Adrenal gland (tissue), 12 donors: ENCODE measurements around the gene CFAP299. TPM values are rescaled to one million over a fixed set of nuclear protein-coding genes. Genes with fewer than 3 reads are reported as not detected.
"Not testable (repeated sequence)": the region's sequence is repeated elsewhere in the genome, so short reads cannot be mapped to it uniquely, and the experiment has no call there.

Source experiments
- DNase-seq, 7 donors: peaks; one replicate each; pipeline ENCODE4 v3.0.0-alpha.2; 2019 to 2020
- H3K27ac ChIP-seq, 5 donors: fragments of 200-600 bp; sonication (generic) in 4 of 5; 1 replicate in 3 of 5; 2 replicates in 2 of 5; pipeline versions ENCODE4 v1.5.1 to v1.8.0; 2016 to 2020; ENCODE audit warnings: mild to moderate bottlenecking in 1 of 5
- H3K27me3 ChIP-seq: fragments of 200-600 bp; 2 replicates; pipeline ENCODE4 v1.8.0; 2021
- H3K36me3 ChIP-seq, 2 donors: fragments of 200-600 bp; replicated peaks in 1 of 2; 1 replicate in 1 of 2; 2 replicates in 1 of 2; pipeline versions ENCODE4 v1.5.1 to v1.8.0; 2018 to 2022
- H3K4me1 ChIP-seq, 2 donors: fragments of 200-600 bp; replicated peaks in 1 of 2; 1 replicate in 1 of 2; 2 replicates in 1 of 2; pipeline versions ENCODE4 v1.5.1 to v1.8.0; 2018 to 2021
- H3K4me3 ChIP-seq, 4 donors: fragments of 200-600 bp; sonication (generic) in 3 of 4; one replicate each; pipeline ENCODE4 v1.5.1; 2016 to 2018
- H3K9me3 ChIP-seq, 3 donors: fragments of 200-600 bp; sonication (generic) in 1 of 3; replicated peaks in 1 of 3; 1 replicate in 2 of 3; 2 replicates in 1 of 3; pipeline versions ENCODE4 v1.5.1 to v1.8.0; 2016 to 2021
- POLR2A ChIP-seq, 2 donors: fragments of 450-650 bp; IDR thresholded peaks; one replicate each; pipeline ENCODE4 v1.6.1; 2017; ENCODE audit warnings: antibody characterized with exemption in 2 of 2, mild to moderate bottlenecking in 2 of 2, moderate library complexity in 1 of 2
- WGBS, 4 donors: extraction: QIAGEN DNeasy Blood & Tissue Kit in 2 of 4; methylation state at CpG; one replicate each; pipeline versions ENCODE4 v1.1.5 to v1.1.7; 2013 to 2017; 5-methylcytosine and 5-hydroxymethylcytosine counted together
- intact Hi-C, 2 donors: fragments of 100-400 bp; cut with DNase I; formaldehyde crosslinking; loops; one replicate each; pipeline versions ENCODE4 v1.14.1 to v1.15.0; 2022 to 2023
- polyA plus RNA-seq, 3 donors: library from polyadenylated mRNA; stranded (reverse); fragments of 200-250 nt in 2 of 3; fragments of 350-450 nt in 1 of 3; fragmentation: Illumina TruSeq in 1 of 3; extraction: RNeasy Lipid Tissue Mini Kit (QIAGEN cat#74804) in 1 of 3; gene quantifications; one replicate each; pipeline ENCODE4 v1.2.3, GENCODE V29; 2013 to 2014
- total RNA-seq, 9 donors: library from RNA; depleted of rRNA in 4 of 9; stranded (reverse); fragments of >200 nt in 4 of 9; fragments of 120-200 nt in 1 of 9; fragmentation: NEBNext Ultra II Directional in 1 of 9; extraction: Animal tissue kit (Norgen Biotek cat#: 25700) in 1 of 9; gene quantifications; one replicate each; pipeline versions ENCODE4 v1.1.0 to v1.2.4, GENCODE V29; 2013 to 2023
- TF ChIP-seq, protein P1 (sequence below), 6 experiments: fragments of 450-650 bp in 4 of 6; fragments of 200-600 bp in 2 of 6; sonication (generic) in 1 of 6; IDR thresholded peaks; 1 replicate in 5 of 6; 2 replicates in 1 of 6; pipeline versions ENCODE4 v1.5.1 to v1.8.0; 2016 to 2021; ENCODE audit warnings: antibody characterized with exemption in 6 of 6, mild to moderate bottlenecking in 2 of 6, moderate library complexity in 1 of 6
- donor health status: healthy with polysubstance abuse.
- donor health status: Bipolar disorder and iron deficiency.
- donor health status: DM: yes; HTN: yes; CAD: no.
- donor health status: DM: no; HTN: no; CAD: no.
- donor health status: DM: no; HTN: no; CAD: no.
- donor health status: DM: yes; HTN: yes; CAD: no.

Gene CFAP299
- total and polyA plus RNA-seq, 12 donors = not detected

- Histone ChIP-seq H3K36me3 (no peaks in the 10 kb centered on the region), H3K4me1 (no peaks in the 10 kb centered on the region), H3K9me3 (no peaks in the 10 kb centered on the region), H3K4me3 (no peak overlapping the region), H3K27ac (no peak overlapping the region), H3K27me3 (no peaks in the 10 kb centered on the region)
- DNase-seq = no peak
- TF ChIP-seq, protein P1, sequence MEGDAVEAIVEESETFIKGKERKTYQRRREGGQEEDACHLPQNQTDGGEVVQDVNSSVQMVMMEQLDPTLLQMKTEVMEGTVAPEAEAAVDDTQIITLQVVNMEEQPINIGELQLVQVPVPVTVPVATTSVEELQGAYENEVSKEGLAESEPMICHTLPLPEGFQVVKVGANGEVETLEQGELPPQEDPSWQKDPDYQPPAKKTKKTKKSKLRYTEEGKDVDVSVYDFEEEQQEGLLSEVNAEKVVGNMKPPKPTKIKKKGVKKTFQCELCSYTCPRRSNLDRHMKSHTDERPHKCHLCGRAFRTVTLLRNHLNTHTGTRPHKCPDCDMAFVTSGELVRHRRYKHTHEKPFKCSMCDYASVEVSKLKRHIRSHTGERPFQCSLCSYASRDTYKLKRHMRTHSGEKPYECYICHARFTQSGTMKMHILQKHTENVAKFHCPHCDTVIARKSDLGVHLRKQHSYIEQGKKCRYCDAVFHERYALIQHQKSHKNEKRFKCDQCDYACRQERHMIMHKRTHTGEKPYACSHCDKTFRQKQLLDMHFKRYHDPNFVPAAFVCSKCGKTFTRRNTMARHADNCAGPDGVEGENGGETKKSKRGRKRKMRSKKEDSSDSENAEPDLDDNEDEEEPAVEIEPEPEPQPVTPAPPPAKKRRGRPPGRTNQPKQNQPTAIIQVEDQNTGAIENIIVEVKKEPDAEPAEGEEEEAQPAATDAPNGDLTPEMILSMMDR (IDR thresholded peaks at IDR 0.05) = no peak
- no peak for TF ChIP-seq POLR2A (IDR thresholded peaks at IDR 0.05)
- 53 to 74% (median 65%) methylated on average over 5 of the region's 5 CpGs for WGBS, 4 donors
- intact Hi-C loops = no loop called here
These were observed 26.1 kb upstream of the CFAP299 start for GRCh38 chr4:80309294-80310004.

DNA sequence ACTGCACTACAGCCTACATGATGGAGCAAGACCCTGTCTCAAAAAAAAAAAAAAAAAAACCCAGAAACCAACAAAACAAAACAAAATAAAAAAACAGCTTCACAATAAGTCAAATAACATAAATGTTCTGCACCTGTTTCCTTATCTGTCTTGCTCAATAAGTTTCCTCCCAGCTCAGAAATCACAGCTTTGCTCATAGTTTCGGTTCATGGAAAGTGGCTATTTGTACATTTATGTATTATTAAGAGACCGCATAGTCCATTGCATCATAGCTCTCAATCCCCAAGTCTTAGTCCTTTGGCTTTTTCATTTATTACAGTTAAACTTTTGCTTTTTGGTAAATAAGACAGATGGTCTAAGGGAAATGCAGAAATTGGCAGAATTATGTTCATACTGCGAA, 24.4 kb upstream of the CFAP299 start:
- Histone ChIP-seq H3K4me3 (no peak overlapping the region), H3K36me3 (no peaks in the 10 kb centered on the region), H3K4me1 (no peaks in the 10 kb centered on the region), H3K9me3 (no peaks in the 10 kb centered on the region), H3K27ac (no peak overlapping the region), H3K27me3 (no peaks in the 10 kb centered on the region)
- TF ChIP-seq, protein P1 (IDR thresholded peaks at IDR 0.05) = no peak
- no peak for TF ChIP-seq POLR2A (IDR thresholded peaks at IDR 0.05)
- DNase-seq = no peak
- intact Hi-C loops = no loop called here
- WGBS, 4 donors = 77 to 90% (median 83%) methylated on average over 3 of the region's 3 CpGs

DNA sequence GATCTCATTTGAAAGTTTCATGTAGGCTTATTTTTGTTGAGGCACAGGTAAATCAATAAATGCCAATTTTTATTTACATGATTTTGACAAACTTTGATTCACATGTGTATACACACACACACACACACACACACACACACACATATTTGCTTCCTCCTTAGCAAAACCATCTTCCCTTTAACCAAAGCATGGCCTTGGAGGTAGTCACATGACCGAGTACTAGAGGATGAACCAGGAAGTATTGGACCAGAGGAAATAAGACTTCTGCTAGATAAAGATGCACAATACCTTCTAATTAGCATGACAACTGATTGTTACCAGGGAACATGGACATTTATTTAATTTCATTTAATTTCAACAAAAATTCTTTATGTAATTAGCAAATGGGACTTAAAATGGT, 23.4 kb upstream of the CFAP299 start:
- intact Hi-C loops = no loop called here
- H3K4me3 ChIP-seq = no peak overlapping the region
- no peaks in the 10 kb centered on the region for H3K36me3 ChIP-seq
- DNase-seq = no peak
- no peaks in the 10 kb centered on the region for H3K4me1 ChIP-seq
- no peak for TF ChIP-seq POLR2A (IDR thresholded peaks at IDR 0.05)
- TF ChIP-seq, protein P1 (IDR thresholded peaks at IDR 0.05) = no peak
- H3K9me3 ChIP-seq = no peaks in the 10 kb centered on the region
- no peaks in the 10 kb centered on the region for H3K27me3 ChIP-seq
- no peak overlapping the region for H3K27ac ChIP-seq
- 48 to 68% (median 57%) methylated on average over 1 of the region's 1 CpG for WGBS, 4 donors

GRCh38 chr4:80313627-80314026, 21.9 kb upstream of the CFAP299 start:
- intact Hi-C loops = no loop called here
- Histone ChIP-seq H3K4me3 (no peak overlapping the region), H3K4me1 (no peaks in the 10 kb centered on the region), H3K27ac (no peak overlapping the region), H3K9me3 (no peaks in the 10 kb centered on the region), H3K27me3 (no peaks in the 10 kb centered on the region), H3K36me3 (no peaks in the 10 kb centered on the region)
- no peak for TF ChIP-seq POLR2A (IDR thresholded peaks at IDR 0.05)
- no peak for DNase-seq
- 56 to 75% (median 71%) methylated on average over 7 of the region's 7 CpGs for WGBS, 4 donors

DNA sequence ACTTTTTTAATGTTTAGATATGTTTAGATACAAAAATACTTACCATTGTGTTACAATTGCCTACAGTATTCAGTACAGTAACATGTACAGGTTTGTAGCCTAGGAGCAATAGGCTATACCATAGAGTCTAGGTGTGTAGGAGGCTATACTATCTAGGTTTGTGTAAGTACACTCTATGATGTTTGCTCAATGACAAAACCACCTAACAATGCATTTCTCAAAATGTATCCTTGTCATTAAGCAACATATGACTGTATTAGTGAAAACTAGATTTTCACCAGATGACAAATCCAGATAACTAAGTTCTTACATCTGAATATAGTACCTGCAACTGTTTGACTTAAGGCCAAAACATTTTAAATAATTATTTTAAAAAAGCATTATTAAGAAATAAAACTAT, 19.7 kb upstream of the CFAP299 start:
- H3K9me3 ChIP-seq, intact Hi-C loops, H3K27me3 ChIP-seq, H3K36me3 ChIP-seq, DNase-seq, H3K4me1 ChIP-seq, H3K4me3 ChIP-seq, H3K27ac ChIP-seq: not testable (repeated sequence)
